ENCODE data around the gene ZMIZ1. TPM values are rescaled to one million over a fixed set of nuclear protein-coding genes. Genes with fewer than 3 reads are reported as not detected.
A peak's percentile ranks its signal among the peaks of the same experiment; 100 is the strongest.

ZMIZ1 gene
- total RNA-seq, 1 experiment from 2014 or later = 22.4 TPM

DNA sequence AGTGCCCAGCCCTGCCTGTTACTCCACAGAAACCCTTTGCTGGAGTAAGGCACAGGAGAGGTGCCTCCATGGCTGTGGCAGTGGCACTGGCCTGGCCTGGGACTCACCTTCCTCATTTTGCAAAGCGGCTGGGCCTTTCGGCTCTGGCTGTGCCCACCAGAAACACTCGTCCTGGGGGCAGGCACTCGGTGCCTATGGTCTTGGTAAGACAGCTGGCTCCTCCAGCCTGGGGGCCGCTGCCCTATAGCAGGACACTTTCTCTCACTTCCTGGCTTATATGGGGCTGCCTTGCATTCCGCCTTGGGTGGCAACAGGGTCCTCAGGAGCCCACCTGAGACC, 13.2 kb downstream of the ZMIZ1 start:
- Histone ChIP-seq H3K4me3 (no peak overlapping the region), H3K27me3 (no peaks in the 10 kb centered on the region), H3K36me3 (peaks cover 74% of the 10 kb centered on the region), H3K9me3 (no peaks in the 10 kb centered on the region)
- DNase-seq = no peak

GRCh38 chr10:79082631-79083596, 14.1 kb downstream of the ZMIZ1 start:
- Histone ChIP-seq H3K36me3 (peaks cover 75% of the 10 kb centered on the region), H3K9me3 (no peaks in the 10 kb centered on the region), H3K4me3 (no peak overlapping the region), H3K27me3 (no peaks in the 10 kb centered on the region)
- DNase-seq = no peak

- H3K27me3 ChIP-seq = no peaks in the 10 kb centered on the region
- H3K36me3 ChIP-seq = peaks cover 73% of the 10 kb centered on the region
- peak; percentile 67 for DNase-seq
- no peaks in the 10 kb centered on the region for H3K9me3 ChIP-seq
- H3K4me3 ChIP-seq = no peak overlapping the region
These were observed 15.5 kb downstream of the ZMIZ1 start for GRCh38 chr10:79084012-79084971.

GRCh38 chr10:79084972-79085597, 16.3 kb downstream of the ZMIZ1 start:
- H3K4me3 ChIP-seq = no peak overlapping the region
- H3K36me3 ChIP-seq = peaks cover 70% of the 10 kb centered on the region
- no peaks in the 10 kb centered on the region for H3K27me3 ChIP-seq
- DNase-seq = no peak
- no peaks in the 10 kb centered on the region for H3K9me3 ChIP-seq

GRCh38 chr10:79086822-79087221, 18.1 kb downstream of the ZMIZ1 start:
- DNase-seq = no peak
- Histone ChIP-seq H3K36me3 (peaks cover 61% of the 10 kb centered on the region), H3K9me3 (no peaks in the 10 kb centered on the region), H3K27me3 (no peaks in the 10 kb centered on the region), H3K4me3 (no peak overlapping the region)

DNA sequence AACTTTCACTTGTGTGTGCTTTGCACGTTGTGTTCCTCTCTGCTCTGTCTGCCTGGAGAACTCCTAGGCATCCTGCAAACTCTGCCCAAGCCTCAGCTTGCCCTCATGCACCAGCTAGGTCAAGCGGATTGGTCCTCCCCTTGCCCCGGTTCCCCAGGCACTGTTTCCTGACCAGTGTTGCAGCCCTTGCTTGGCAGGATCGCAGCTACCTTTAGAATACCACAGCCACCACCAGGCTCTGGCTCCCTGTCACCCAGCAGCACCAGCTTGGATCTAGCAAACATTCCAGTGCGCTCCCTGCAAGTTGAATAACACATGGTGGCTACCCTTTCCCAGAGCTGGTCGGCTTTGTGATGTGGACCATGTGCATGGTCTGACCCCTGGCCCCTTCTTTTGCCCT, 19.0 kb downstream of the ZMIZ1 start:
- DNase-seq = no peak
- Histone ChIP-seq H3K36me3 (peaks cover 58% of the 10 kb centered on the region), H3K4me3 (no peak overlapping the region), H3K27me3 (no peaks in the 10 kb centered on the region), H3K9me3 (no peaks in the 10 kb centered on the region)

GRCh38 chr10:79088176-79088575, 19.4 kb downstream of the ZMIZ1 start:
- H3K9me3 ChIP-seq = no peaks in the 10 kb centered on the region
- H3K4me3 ChIP-seq = no peak overlapping the region
- no peak for DNase-seq
- H3K36me3 ChIP-seq = peaks cover 53% of the 10 kb centered on the region
- H3K27me3 ChIP-seq = no peaks in the 10 kb centered on the region

DNA sequence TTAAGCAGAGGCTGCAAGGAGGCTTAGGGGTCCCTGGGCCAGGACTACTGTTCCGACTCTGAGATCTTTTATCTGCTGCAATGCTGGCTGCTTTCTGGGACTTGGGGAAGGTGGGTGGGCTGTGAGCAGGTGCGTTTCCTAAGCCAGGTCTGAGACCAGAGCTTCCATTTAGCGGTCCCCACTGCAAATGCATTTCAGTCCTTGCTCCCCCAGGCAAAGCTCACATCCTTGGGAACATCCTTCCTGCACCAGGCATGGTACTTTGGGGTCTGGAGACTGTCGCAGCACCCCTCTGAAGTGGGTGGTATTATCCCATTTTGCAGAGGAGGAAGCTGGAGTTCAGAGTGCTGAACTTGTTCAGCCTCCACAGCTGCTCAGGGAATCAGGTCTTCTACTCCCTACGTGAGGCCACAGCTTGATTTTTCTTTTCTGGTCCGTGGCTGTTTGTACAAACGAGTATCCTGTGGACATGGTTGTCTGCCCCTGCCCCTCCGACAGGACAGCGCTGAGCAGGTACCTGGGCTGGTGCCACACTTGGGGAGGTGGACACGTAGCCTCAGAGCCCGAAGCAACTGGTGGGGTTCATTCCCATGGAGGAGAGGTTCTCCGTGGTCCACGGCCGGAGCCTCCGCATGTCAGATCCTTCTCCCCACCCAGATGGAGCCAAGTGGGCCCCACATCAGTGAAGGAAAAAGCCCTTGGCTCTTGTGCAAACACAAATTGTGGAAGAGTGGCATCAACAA, 20.0 kb downstream of the ZMIZ1 start:
- no peak overlapping the region for H3K4me3 ChIP-seq
- no peak for DNase-seq

GRCh38 chr10:79089632-79090031, 20.9 kb downstream of the ZMIZ1 start:
- H3K27me3 ChIP-seq = no peaks in the 10 kb centered on the region
- DNase-seq = no peak
- peaks cover 53% of the 10 kb centered on the region for H3K36me3 ChIP-seq
- no peaks in the 10 kb centered on the region for H3K9me3 ChIP-seq
- H3K4me3 ChIP-seq = no peak overlapping the region

More for the DNA sequence above, 20.0 kb downstream of the ZMIZ1 start:
- H3K9me3 ChIP-seq = no peaks in the 10 kb centered on the region
- H3K36me3 ChIP-seq = peaks cover 52% of the 10 kb centered on the region
- no peaks in the 10 kb centered on the region for H3K27me3 ChIP-seq

- peaks cover 58% of the 10 kb centered on the region for H3K36me3 ChIP-seq
- DNase-seq = no peak
These were observed 21.5 kb downstream of the ZMIZ1 start for GRCh38 chr10:79090134-79090803.

DNA sequence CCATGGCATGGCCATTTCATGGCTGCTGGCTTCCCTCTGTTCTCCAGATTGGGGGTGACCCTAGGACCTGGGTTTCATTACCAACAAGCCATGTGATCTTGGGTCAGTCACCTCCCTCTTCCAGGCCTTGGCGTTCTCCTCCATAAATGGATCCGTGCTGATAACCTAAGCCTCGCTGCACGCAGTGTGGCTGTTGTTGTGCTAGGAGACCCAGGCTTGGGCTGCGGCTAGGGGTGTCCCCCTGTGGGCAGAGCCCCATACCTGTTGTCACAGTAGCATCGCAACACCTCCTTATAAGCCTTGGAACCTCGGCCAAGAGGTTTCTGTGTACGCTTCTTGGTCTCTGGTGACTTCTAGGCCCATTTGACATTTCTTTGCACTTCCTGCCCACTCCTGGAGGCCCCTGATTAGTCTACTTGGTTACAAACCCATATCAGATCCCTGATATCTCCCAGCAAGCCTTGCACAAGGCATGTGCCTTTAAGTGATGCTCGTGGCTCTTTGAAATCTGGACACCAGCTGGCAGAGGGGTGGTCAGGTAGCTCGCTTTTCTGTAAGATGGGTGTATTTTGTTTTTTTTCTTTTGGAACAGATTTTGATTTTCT, 23.6 kb downstream of the ZMIZ1 start:
- DNase-seq = no peak
- H3K27me3 ChIP-seq = no peaks in the 10 kb centered on the region
- no peaks in the 10 kb centered on the region for H3K9me3 ChIP-seq
- peaks cover 55% of the 10 kb centered on the region for H3K36me3 ChIP-seq
- no peak overlapping the region for H3K4me3 ChIP-seq

More at GRCh38 chr10:79090134-79090803, 21.5 kb downstream of the ZMIZ1 start:
- Histone ChIP-seq H3K27me3 (no peaks in the 10 kb centered on the region), H3K4me3 (no peak overlapping the region), H3K9me3 (no peaks in the 10 kb centered on the region)

GRCh38 chr10:79093658-79094411, 25.1 kb downstream of the ZMIZ1 start:
- Histone ChIP-seq H3K27me3 (no peaks in the 10 kb centered on the region), H3K36me3 (peaks cover 58% of the 10 kb centered on the region), H3K9me3 (no peaks in the 10 kb centered on the region), H3K4me3 (no peak overlapping the region)
- DNase-seq = peak; percentile 65

DNA sequence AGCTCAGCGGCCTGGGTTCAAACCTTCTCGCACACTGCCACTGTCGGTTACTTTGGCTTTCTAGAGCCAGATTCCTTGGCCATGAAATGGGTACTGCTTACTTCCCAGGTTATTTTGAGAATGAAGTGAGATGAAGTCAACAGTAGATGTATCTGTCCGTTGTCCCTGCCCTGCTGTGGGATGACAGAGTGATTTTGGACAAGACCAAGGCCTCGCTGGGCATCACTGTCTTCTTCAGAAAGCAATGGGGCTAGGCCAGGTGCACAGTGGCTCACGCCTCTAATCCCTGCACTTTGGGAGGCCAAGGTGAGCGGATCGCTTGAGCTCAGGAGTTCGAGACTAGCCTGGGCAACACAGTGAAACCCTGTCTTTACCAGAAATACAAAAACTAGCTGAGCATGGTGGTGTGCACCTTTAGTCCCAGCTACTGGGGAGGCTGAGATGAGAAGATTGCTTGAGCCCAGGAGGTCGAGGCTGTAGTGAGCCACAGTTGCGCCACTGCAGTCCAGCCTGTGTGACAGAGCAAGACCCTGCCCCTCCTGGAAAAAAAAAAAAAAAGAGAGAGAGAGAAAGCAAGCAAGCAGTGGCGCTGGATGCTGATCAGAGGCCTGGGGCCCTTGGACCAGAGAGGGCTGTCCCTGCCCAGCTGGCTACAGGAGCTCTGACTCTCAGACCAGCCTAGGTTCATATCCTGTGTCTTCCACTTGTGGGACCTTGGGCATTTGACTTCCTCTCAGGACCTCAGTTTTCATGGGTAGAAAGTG, 25.8 kb downstream of the ZMIZ1 start:
- Histone ChIP-seq H3K36me3 (peaks cover 63% of the 10 kb centered on the region), H3K27me3 (no peaks in the 10 kb centered on the region), H3K4me3 (no peak overlapping the region), H3K9me3 (no peaks in the 10 kb centered on the region)
- DNase-seq = no peak

GRCh38 chr10:79095316-79095715, 26.6 kb downstream of the ZMIZ1 start:
- Histone ChIP-seq H3K9me3 (no peaks in the 10 kb centered on the region), H3K27me3 (no peaks in the 10 kb centered on the region), H3K36me3 (peaks cover 67% of the 10 kb centered on the region), H3K4me3 (no peak overlapping the region)
- DNase-seq = no peak
